Keratinocyte (primary cell): ENCODE data around the gene MAGI2.

Experiments
- EZH2 ChIP-seq: IDR thresholded peaks from one replicate; pipeline ENCODE4 v1.6.1; 2012; ENCODE audit warnings: inconsistent platforms, mild to moderate bottlenecking, low read length, moderate library complexity
- TF ChIP-seq, protein P1 (sequence below), 3 experiments: IDR thresholded peaks in 1 of 3; conservative IDR thresholded peaks in 1 of 3; optimal IDR thresholded peaks in 1 of 3; 2 replicates in 2 of 3; 3 replicates in 1 of 3; pipeline versions ENCODE3 to v1.5.1; 2011; ENCODE audit warnings: low read length in 3 of 3, mild to moderate bottlenecking in 3 of 3, moderate library complexity in 2 of 3, control low read depth in 1 of 3, inconsistent platforms in 1 of 3; ENCODE audit not compliant: insufficient read depth in 2 of 3; ENCODE audit errors: extremely low read depth in 1 of 3

DNA sequence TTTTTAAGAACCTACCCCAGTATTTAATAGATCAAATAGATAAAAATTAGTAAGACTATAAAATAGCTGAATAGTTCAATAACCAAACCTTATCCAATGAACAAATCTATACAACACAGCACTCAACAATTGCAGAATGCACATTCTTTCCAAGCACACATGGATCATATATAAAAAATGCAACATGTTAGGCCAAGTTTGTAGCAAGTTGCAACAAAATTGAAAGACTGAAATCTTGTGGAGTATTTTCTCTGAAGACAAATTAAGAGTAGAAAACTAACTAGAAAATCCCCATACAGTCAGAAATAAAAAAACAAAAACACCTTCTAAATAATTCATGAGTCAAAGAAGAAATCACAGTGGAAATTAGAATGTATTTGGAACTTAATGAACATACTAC lies 1337.6 kb downstream of the MAGI2 start:
- TF ChIP-seq, protein P1, sequence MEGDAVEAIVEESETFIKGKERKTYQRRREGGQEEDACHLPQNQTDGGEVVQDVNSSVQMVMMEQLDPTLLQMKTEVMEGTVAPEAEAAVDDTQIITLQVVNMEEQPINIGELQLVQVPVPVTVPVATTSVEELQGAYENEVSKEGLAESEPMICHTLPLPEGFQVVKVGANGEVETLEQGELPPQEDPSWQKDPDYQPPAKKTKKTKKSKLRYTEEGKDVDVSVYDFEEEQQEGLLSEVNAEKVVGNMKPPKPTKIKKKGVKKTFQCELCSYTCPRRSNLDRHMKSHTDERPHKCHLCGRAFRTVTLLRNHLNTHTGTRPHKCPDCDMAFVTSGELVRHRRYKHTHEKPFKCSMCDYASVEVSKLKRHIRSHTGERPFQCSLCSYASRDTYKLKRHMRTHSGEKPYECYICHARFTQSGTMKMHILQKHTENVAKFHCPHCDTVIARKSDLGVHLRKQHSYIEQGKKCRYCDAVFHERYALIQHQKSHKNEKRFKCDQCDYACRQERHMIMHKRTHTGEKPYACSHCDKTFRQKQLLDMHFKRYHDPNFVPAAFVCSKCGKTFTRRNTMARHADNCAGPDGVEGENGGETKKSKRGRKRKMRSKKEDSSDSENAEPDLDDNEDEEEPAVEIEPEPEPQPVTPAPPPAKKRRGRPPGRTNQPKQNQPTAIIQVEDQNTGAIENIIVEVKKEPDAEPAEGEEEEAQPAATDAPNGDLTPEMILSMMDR (optimal IDR thresholded peaks at IDR 0.05 in 1 of 3, IDR thresholded peaks at IDR 0.05 in 1 of 3, conservative IDR thresholded peaks at IDR 0.05 in 1 of 3; ENCODE audit: extremely low read depth in 1 of 3, insufficient read depth in 2 of 3, low read length in 3 of 3) = no peak
- TF ChIP-seq EZH2 = no peak
